GM19395 (cell line): ENCODE data around the gene SFXN2.
"Not testable (repeated sequence)": the region's sequence is repeated elsewhere in the genome, so short reads cannot be mapped to it uniquely, and the experiment has no call there.

Source experiments
- ATAC-seq: cut with Tn5 transposase; IDR thresholded peaks from one replicate; pipeline ENCODE4 v1.9.1; 2021; ENCODE audit warnings: mild to moderate bottlenecking, moderate library complexity; ENCODE audit not compliant: unreplicated experiment

Gene SFXN2

DNA sequence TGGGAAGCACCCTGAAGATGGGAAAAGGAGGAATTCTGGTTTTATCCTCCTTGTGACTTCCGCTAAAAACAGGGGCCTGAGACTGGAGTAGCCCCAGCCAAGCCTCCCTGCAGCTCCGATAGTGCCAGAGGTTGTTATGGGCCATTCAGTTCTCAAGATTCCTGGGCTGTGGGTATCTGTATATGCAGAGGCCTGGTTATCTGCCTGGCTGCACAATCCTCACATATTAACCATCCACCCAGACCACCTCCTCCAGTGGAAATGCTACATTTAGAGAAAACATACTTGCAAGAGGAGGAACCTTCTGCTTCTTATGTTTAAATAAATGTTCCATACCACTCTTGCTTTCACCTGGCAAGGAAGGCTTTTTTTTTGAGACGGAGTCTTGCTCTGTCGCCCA, 34.8 kb upstream of the SFXN2 start:
- ATAC-seq: no peak

DNA sequence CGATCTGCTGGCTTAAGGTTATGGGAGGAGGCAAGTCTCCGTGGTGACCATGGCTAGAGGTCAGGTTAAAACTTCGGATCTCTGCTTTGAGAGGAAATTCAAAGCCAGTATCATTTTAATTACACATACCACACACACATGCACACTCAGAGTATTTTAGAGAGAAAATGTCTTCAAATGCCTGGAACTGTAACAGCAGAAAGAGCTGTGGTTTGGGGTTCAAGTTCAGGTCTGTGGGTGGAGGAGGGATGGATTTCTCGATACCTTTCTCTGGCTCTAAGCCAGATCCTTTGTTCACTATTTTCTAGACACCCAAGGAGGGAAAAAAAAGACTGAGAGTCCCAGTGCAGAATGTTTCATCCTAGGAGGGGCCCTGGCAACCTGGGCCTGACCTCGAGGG, 32.7 kb upstream of the SFXN2 start:
- no peak for ATAC-seq

DNA sequence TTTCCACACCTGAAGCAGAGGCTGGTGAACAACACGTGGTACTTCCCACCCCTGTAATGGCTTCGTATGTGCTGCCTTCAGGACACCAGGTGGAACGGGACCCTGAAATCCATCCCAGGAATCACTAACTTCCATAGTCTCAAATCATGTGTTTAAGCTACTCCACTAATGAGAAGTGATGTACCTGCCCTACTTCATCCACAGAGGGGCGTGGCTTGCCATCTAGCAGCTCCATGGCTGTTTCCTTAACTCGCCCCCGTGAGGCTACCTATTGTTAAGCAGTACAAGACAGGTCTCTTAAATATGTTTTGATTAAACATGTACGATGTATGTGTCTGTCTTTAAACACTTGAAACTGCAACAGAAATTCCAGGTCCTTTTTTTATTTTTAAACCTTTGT, 32.0 kb upstream of the SFXN2 start:
- no peak for ATAC-seq

DNA sequence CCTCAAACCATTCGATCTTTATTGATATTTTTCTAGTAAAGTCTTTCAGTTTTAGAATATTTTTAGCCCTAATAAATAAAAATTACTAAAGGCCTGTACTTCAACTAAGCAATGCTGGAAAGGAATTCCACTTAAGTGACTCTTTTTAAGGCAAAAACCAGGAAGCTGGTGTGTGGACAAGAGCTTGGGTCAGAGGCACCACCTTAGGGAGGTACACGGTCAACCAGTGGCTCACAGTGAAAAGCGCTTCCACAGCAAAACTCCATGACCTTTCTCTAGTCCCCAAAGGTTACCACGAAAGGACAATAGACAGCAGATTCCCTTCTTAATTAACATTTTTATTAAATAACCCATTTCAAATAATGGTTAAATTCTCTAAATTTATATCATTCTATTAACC, 31.5 kb upstream of the SFXN2 start:
- no peak for ATAC-seq

DNA sequence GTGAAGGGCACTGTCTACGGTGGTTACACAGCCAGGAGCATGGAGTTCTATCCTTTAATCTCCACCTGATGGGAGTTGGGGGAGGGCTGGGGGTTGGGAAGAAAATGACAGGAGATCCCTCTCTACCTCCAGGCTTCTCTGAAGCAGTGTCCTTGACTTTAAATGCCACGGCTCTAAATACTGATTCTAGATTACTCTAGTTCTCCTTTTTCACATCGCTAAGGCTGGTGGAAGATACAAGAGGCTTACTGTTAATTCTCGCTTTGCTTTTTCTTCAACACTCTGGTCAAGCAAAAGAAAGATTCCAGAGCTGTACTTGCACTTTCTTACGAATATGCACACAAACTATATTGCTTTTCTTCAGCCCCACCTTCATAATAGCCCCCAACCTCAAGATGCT, 30.7 kb upstream of the SFXN2 start:
- ATAC-seq: no peak

GRCh38 chr10:102691285-102692066, 23.0 kb upstream of the SFXN2 start:
- no peak for ATAC-seq

GRCh38 chr10:102695401-102695800, 19.0 kb upstream of the SFXN2 start:
- not testable (repeated sequence) for ATAC-seq

- ATAC-seq: no peak
These were observed 17.7 kb upstream of the SFXN2 start for GRCh38 chr10:102696736-102697135.

DNA sequence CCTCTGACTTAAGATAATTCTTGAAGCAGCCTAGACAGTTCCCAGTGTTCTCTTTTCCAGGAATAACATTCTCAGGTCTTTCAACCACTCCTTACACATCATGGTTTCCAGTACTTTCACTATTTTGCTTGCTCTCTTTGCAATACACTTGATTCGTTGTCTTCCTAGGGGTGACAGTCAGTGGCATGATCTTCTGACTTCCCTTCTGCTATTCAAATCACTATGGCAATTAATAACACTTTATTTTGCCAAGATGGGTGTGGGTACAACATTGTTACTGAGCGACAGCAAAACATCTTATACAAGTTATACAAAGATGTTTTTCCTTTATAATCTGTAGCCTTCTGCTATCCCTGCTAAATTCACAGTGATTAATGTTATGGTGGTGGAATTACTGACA, 15.5 kb upstream of the SFXN2 start:
- ATAC-seq: no peak

- no peak for ATAC-seq
These were observed 13.2 kb upstream of the SFXN2 start for GRCh38 chr10:102701272-102701671.

- no peak for ATAC-seq
These were observed 12.6 kb upstream of the SFXN2 start for GRCh38 chr10:102701796-102702195.

GRCh38 chr10:102702742-102703141, 11.7 kb upstream of the SFXN2 start:
- no peak for ATAC-seq

GRCh38 chr10:102704915-102705314, 9.5 kb upstream of the SFXN2 start:
- ATAC-seq: no peak

GRCh38 chr10:102705531-102705930, 8.9 kb upstream of the SFXN2 start:
- no peak for ATAC-seq

DNA sequence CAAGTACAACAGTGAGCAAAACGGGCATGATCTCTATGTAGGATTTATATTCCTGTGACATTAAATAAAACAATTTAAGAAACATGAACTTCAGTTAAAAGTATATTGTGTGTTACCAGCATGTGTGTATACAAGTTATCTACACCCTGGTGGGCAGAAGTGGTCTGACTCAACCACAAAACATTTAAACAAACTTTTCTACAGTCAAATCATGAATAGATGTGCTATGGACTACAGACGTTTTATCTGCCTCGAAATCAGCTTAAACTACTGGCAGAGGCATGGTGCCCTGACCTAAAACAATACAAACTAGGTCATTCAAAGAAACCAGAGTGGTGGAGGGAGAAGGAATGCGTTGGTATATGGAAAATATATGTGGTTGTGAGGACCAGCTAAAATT, 3.8 kb upstream of the SFXN2 start:
- ATAC-seq: no peak

DNA sequence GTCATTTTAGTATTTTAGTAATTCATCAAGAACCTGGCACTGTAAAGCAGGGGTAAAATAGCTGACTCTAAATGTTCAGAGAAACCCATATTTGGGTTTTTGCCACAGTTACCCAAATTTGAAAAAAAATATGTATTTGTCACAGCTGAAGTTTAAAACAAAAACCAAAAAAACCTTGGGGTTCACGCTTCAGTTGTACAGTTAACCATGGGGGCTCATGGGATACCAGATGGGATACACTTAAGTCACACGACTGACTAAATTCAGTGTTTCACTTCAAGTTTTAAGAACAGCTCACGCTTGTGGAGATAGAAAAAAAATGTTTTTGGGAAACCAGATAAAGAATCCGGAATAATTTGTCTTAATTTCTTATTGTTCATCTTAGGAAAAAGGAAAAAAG, 2.3 kb upstream of the SFXN2 start:
- no peak for ATAC-seq

DNA sequence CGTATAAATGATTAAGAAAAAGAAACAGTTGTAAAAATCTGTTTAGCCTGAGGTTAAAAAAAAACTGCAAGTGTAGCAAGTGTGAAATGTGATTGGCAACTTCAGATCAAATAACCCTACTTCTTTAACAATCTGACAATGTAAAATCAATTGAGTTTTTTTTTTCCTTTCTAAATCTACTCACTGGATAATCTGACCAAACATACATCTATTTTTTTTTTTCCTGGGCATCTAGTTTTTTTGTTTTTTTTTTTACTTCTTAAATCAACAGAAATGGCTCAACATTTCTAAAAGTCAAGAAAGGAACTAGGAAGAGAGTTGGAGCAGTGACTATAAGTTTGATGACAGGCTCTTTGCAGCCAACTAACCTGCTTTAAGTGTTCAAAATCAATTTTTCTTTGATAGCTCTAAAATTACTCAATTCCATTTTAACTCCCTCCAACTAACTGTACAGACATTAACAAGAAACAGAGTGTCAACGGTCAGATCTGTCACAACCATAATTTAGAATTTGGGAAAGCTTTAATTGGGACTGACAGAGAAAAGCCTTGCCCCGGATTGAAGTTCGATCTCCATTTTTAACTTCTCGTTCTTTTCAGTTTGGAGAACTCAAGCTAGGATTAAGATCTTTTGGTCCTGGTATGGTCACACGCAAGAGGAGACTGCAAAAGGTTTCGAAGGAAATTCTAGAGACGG, 1.4 kb upstream of the SFXN2 start:
- no peak for ATAC-seq

- peak; percentile 47 for ATAC-seq
These were observed 960 bp upstream of the SFXN2 start for GRCh38 chr10:102713539-102713813.

GRCh38 chr10:102713814-102714620, 419 bp upstream of the SFXN2 start, which contains the start of gene ARL3:
Gene ARL3 (minus strand): TSS chr10:102714397. CDS start chr10:102714275, 122 bp downstream.
- peak; percentile 79 for ATAC-seq

- no peak for ATAC-seq
These were observed 1.4 kb downstream of the SFXN2 start for GRCh38 chr10:102715880-102716279.

- ATAC-seq: not testable (repeated sequence)
These were observed 2.6 kb downstream of the SFXN2 start for GRCh38 chr10:102716900-102717565.
